Activated naive CD4-positive, alpha-beta T cell treated with anti-CD3 and anti-CD28 coated beads, Interleukin-2, amount 50 U/mL, for 72 hours (primary cell): Measurements from ENCODE around the gene FFAR2. TPM values are rescaled to one million over a fixed set of nuclear protein-coding genes. Genes with fewer than 3 reads are reported as not detected.
A peak's percentile ranks its signal among the peaks of the same experiment; 100 is the strongest.

ENCODE experiments used
- ATAC-seq, 2 donors: fragments of 150-1000 bp; cut with Tn5 transposase; 2 replicates each; pipeline ENCODE4 v1.10.0; 2021; ENCODE audit warnings: mild to moderate bottlenecking in 2 of 2, moderate library complexity in 2 of 2
- DNase-seq, 2 donors: peaks; one replicate each; pipeline ENCODE4 v3.0.0; 2021 to 2022; ENCODE audit warnings: low spot score in 2 of 2
- H3K27ac Mint-ChIP-seq, 2 donors: one replicate each; pipeline ENCODE4 v1.8.0; 2022; ENCODE audit warnings: mild to moderate bottlenecking in 2 of 2, mixed read lengths in 2 of 2
- H3K36me3 Mint-ChIP-seq, 2 donors: one replicate each; pipeline ENCODE4 v1.8.0; 2022; ENCODE audit warnings: mixed read lengths in 2 of 2
- H3K9me3 Mint-ChIP-seq, 2 donors: one replicate each; pipeline ENCODE4 v1.8.0; 2022; ENCODE audit warnings: mixed read lengths in 2 of 2
- total RNA-seq, 2 donors: library from RNA; stranded (reverse); gene quantifications; one replicate each; pipeline ENCODE4 v1.2.3, GENCODE V29; 2022

The FFAR2 gene
- total RNA-seq, 2 donors from 2014 or later, result not detected

GRCh38 chr19:35438096-35438495 lies 10.0 kb upstream of the FFAR2 start:
- no peaks in the 10 kb centered on the region for H3K9me3 Mint-ChIP-seq
- no peaks in the 10 kb centered on the region for H3K36me3 Mint-ChIP-seq
- ATAC-seq, result no peak
- no peak overlapping the region for H3K27ac Mint-ChIP-seq
- no peak for DNase-seq

- no peaks in the 10 kb centered on the region for H3K36me3 Mint-ChIP-seq
Measured at GRCh38 chr19:35438527-35438926, 9.5 kb upstream of the FFAR2 start.

GRCh38 chr19:35439921-35440320 lies 8.1 kb upstream of the FFAR2 start:
- Mint-ChIP-seq H3K27ac (no peak overlapping the region), H3K9me3 (no peaks in the 10 kb centered on the region), H3K36me3 (no peaks in the 10 kb centered on the region)
- no peak for ATAC-seq
- no peak for DNase-seq

More at GRCh38 chr19:35438527-35438926, 9.5 kb upstream of the FFAR2 start:
- H3K9me3 Mint-ChIP-seq, result no peaks in the 10 kb centered on the region
- DNase-seq, result no peak
- no peak for ATAC-seq
- H3K27ac Mint-ChIP-seq, result no peak overlapping the region

- Mint-ChIP-seq H3K9me3 (no peaks in the 10 kb centered on the region), H3K27ac (no peak overlapping the region), H3K36me3 (no peaks in the 10 kb centered on the region)
- ATAC-seq (no peak), DNase-seq (no peak)
Measured at GRCh38 chr19:35442091-35442490, 6.0 kb upstream of the FFAR2 start.

- H3K9me3 Mint-ChIP-seq, result no peaks in the 10 kb centered on the region
- no peaks in the 10 kb centered on the region for H3K36me3 Mint-ChIP-seq
- peak overlapping the region; percentile 7 to 17 for H3K27ac Mint-ChIP-seq
- no peak for DNase-seq
- ATAC-seq, result no peak
Measured at GRCh38 chr19:35444735-35445134, 3.3 kb upstream of the FFAR2 start.

- Mint-ChIP-seq H3K36me3 (no peaks in the 10 kb centered on the region), H3K9me3 (no peaks in the 10 kb centered on the region), H3K27ac (peak overlapping the region in 1 of 2 donors; percentile 25)
- DNase-seq, result no peak
- ATAC-seq, result peak; percentile 41 to 73
Measured at GRCh38 chr19:35445826-35446593, 2.0 kb upstream of the FFAR2 start.

- Mint-ChIP-seq H3K27ac (no peak overlapping the region), H3K36me3 (peaks cover 0 to 5% of the 10 kb centered on the region in 2 donors), H3K9me3 (no peaks in the 10 kb centered on the region)
- DNase-seq (no peak), ATAC-seq (no peak)
Measured at GRCh38 chr19:35449359-35450043, 1.4 kb downstream of the FFAR2 start.

- DNase-seq (peak; percentile 30 to 57), ATAC-seq (peak; percentile 95)
- Mint-ChIP-seq H3K9me3 (no peaks in the 10 kb centered on the region), H3K27ac (peak overlapping the region in 1 of 2 donors; percentile 70), H3K36me3 (peaks cover 0 to 5% of the 10 kb centered on the region in 2 donors)
Measured at GRCh38 chr19:35451338-35452096, 3.5 kb downstream of the FFAR2 start.

- H3K9me3 Mint-ChIP-seq, result no peaks in the 10 kb centered on the region
- no peak overlapping the region for H3K27ac Mint-ChIP-seq
- H3K36me3 Mint-ChIP-seq, result peaks cover 0 to 5% of the 10 kb centered on the region in 2 donors
- ATAC-seq (no peak), DNase-seq (no peak)
Measured at GRCh38 chr19:35454663-35455062, 6.6 kb downstream of the FFAR2 start.

GRCh38 chr19:35455616-35456201 lies 7.7 kb downstream of the FFAR2 start:
- ATAC-seq, result no peak
- no peaks in the 10 kb centered on the region for H3K9me3 Mint-ChIP-seq
- H3K36me3 Mint-ChIP-seq, result peaks cover 0 to 5% of the 10 kb centered on the region in 2 donors
- DNase-seq, result no peak
- no peak overlapping the region for H3K27ac Mint-ChIP-seq

- H3K9me3 Mint-ChIP-seq, result no peaks in the 10 kb centered on the region
Measured at GRCh38 chr19:35457173-35457572, 9.1 kb downstream of the FFAR2 start.

GRCh38 chr19:35458192-35458591 lies 10.1 kb downstream of the FFAR2 start:
- no peak overlapping the region for H3K27ac Mint-ChIP-seq
- no peak for DNase-seq
- peaks cover 0 to 2% of the 10 kb centered on the region in 2 donors for H3K36me3 Mint-ChIP-seq
- no peaks in the 10 kb centered on the region for H3K9me3 Mint-ChIP-seq
- ATAC-seq, result no peak

More at GRCh38 chr19:35457173-35457572, 9.1 kb downstream of the FFAR2 start:
- Mint-ChIP-seq H3K27ac (no peak overlapping the region), H3K36me3 (peaks cover 0 to 5% of the 10 kb centered on the region in 2 donors)
- ATAC-seq (no peak), DNase-seq (no peak)

GRCh38 chr19:35458731-35459391 lies 10.8 kb downstream of the FFAR2 start:
- Mint-ChIP-seq H3K36me3 (no peaks in the 10 kb centered on the region), H3K27ac (no peak overlapping the region), H3K9me3 (no peaks in the 10 kb centered on the region)
- no peak for DNase-seq
- no peak for ATAC-seq

GRCh38 chr19:35459414-35460082 lies 11.5 kb downstream of the FFAR2 start:
- H3K9me3 Mint-ChIP-seq, result no peaks in the 10 kb centered on the region

GRCh38 chr19:35460608-35461007 lies 12.6 kb downstream of the FFAR2 start:
- Mint-ChIP-seq H3K9me3 (no peaks in the 10 kb centered on the region), H3K27ac (no peak overlapping the region), H3K36me3 (no peaks in the 10 kb centered on the region)
- no peak for ATAC-seq
- DNase-seq, result no peak

More at GRCh38 chr19:35459414-35460082, 11.5 kb downstream of the FFAR2 start:
- no peak for DNase-seq
- no peak for ATAC-seq
- Mint-ChIP-seq H3K36me3 (no peaks in the 10 kb centered on the region), H3K27ac (no peak overlapping the region)

- Mint-ChIP-seq H3K36me3 (no peaks in the 10 kb centered on the region), H3K9me3 (no peaks in the 10 kb centered on the region), H3K27ac (no peak overlapping the region)
- DNase-seq (no peak), ATAC-seq (no peak)
Measured at GRCh38 chr19:35461060-35461459, 13.0 kb downstream of the FFAR2 start.
